ENCODE data around the gene SEMA4D. TPM values are rescaled to one million over a fixed set of nuclear protein-coding genes. Genes with fewer than 3 reads are reported as not detected.

Gene SEMA4D
- total RNA-seq, 1 donor, result 0.72 TPM

- H3K4me2 ChIP-seq (ENCODE audit: insufficient read depth, low read length), result peak overlapping the region; percentile 40
- H2AFZ ChIP-seq (ENCODE audit: low read length), result peak overlapping the region; percentile 41
- peak; percentile 94 for DNase-seq (ENCODE audit: insufficient read length, low spot score, missing footprints)
These were observed 75.5 kb downstream of the SEMA4D start for GRCh38 chr9:89422151-89422975.

GRCh38 chr9:89421595-89421994, 76.3 kb downstream of the SEMA4D start:
- no peaks in the 10 kb centered on the region for H3K79me2 ChIP-seq (ENCODE audit: insufficient read depth, low read length)
- peak overlapping the region; percentile 68 for H3K27ac ChIP-seq (ENCODE audit: low read depth, low read length)
- H3K9me3 ChIP-seq (ENCODE audit: low read depth, low read length), result no peaks in the 10 kb centered on the region
- no peak overlapping the region for H3K4me3 ChIP-seq (ENCODE audit: insufficient read depth, low read length)
- TF ChIP-seq CTCF (IDR thresholded peaks at IDR 0.05; ENCODE audit: extremely low read depth, low read depth, low read length), result no peak
- H3K36me3 ChIP-seq (ENCODE audit: insufficient read depth, low read length), result no peaks in the 10 kb centered on the region
- peaks cover 19% of the 10 kb centered on the region for H3K4me1 ChIP-seq (ENCODE audit: insufficient read depth, low read length)
- peak; percentile 85 for DNase-seq (ENCODE audit: insufficient read length, low spot score, missing footprints)
- H2AFZ ChIP-seq (ENCODE audit: low read length), result no peak overlapping the region
- peak overlapping the region; percentile 40 for H3K4me2 ChIP-seq (ENCODE audit: insufficient read depth, low read length)
- no peaks in the 10 kb centered on the region for H4K20me1 ChIP-seq (ENCODE audit: insufficient read depth, low read length)
- no peaks in the 10 kb centered on the region for H3K27me3 ChIP-seq (ENCODE audit: insufficient read depth, low read length)

More at GRCh38 chr9:89422151-89422975, 75.5 kb downstream of the SEMA4D start:
- Histone ChIP-seq H3K27ac (ENCODE audit: low read depth, low read length) (peak overlapping the region; percentile 68), H3K9me3 (ENCODE audit: low read depth, low read length) (no peaks in the 10 kb centered on the region), H3K4me3 (ENCODE audit: insufficient read depth, low read length) (no peak overlapping the region), H3K79me2 (ENCODE audit: insufficient read depth, low read length) (no peaks in the 10 kb centered on the region), H3K36me3 (ENCODE audit: insufficient read depth, low read length) (no peaks in the 10 kb centered on the region), H3K27me3 (ENCODE audit: insufficient read depth, low read length) (no peaks in the 10 kb centered on the region), H4K20me1 (ENCODE audit: insufficient read depth, low read length) (no peaks in the 10 kb centered on the region), H3K4me1 (ENCODE audit: insufficient read depth, low read length) (peaks cover 19% of the 10 kb centered on the region)
- no peak for TF ChIP-seq CTCF (IDR thresholded peaks at IDR 0.05; ENCODE audit: extremely low read depth, low read depth, low read length)

GRCh38 chr9:89420397-89421178, 77.3 kb downstream of the SEMA4D start:
- H3K36me3 ChIP-seq (ENCODE audit: insufficient read depth, low read length), result no peaks in the 10 kb centered on the region
- no peaks in the 10 kb centered on the region for H3K9me3 ChIP-seq (ENCODE audit: low read depth, low read length)
- H3K27ac ChIP-seq (ENCODE audit: low read depth, low read length), result no peak overlapping the region
- H3K4me2 ChIP-seq (ENCODE audit: insufficient read depth, low read length), result no peak overlapping the region
- no peak for DNase-seq (ENCODE audit: insufficient read length, low spot score, missing footprints)
- H3K27me3 ChIP-seq (ENCODE audit: insufficient read depth, low read length), result no peaks in the 10 kb centered on the region
- TF ChIP-seq CTCF (IDR thresholded peaks at IDR 0.05; ENCODE audit: extremely low read depth, low read depth, low read length), result no peak
- H3K4me3 ChIP-seq (ENCODE audit: insufficient read depth, low read length), result no peak overlapping the region
- H3K4me1 ChIP-seq (ENCODE audit: insufficient read depth, low read length), result peaks cover 19% of the 10 kb centered on the region
- no peaks in the 10 kb centered on the region for H3K79me2 ChIP-seq (ENCODE audit: insufficient read depth, low read length)
- H2AFZ ChIP-seq (ENCODE audit: low read length), result no peak overlapping the region
- H4K20me1 ChIP-seq (ENCODE audit: insufficient read depth, low read length), result no peaks in the 10 kb centered on the region

GRCh38 chr9:89419978-89420394, 77.9 kb downstream of the SEMA4D start:
- Histone ChIP-seq H3K27me3 (ENCODE audit: insufficient read depth, low read length) (no peaks in the 10 kb centered on the region), H4K20me1 (ENCODE audit: insufficient read depth, low read length) (no peaks in the 10 kb centered on the region), H3K9me3 (ENCODE audit: low read depth, low read length) (no peaks in the 10 kb centered on the region), H3K27ac (ENCODE audit: low read depth, low read length) (no peak overlapping the region), H3K4me3 (ENCODE audit: insufficient read depth, low read length) (no peak overlapping the region), H3K4me2 (ENCODE audit: insufficient read depth, low read length) (no peak overlapping the region), H3K4me1 (ENCODE audit: insufficient read depth, low read length) (peaks cover 16% of the 10 kb centered on the region), H2AFZ (ENCODE audit: low read length) (no peak overlapping the region), H3K79me2 (ENCODE audit: insufficient read depth, low read length) (no peaks in the 10 kb centered on the region), H3K36me3 (ENCODE audit: insufficient read depth, low read length) (no peaks in the 10 kb centered on the region)
- TF ChIP-seq CTCF (IDR thresholded peaks at IDR 0.05; ENCODE audit: extremely low read depth, low read depth, low read length), result no peak
- no peak for DNase-seq (ENCODE audit: insufficient read length, low spot score, missing footprints)

All from osteoblast (primary cell).